NB4 (cell line): Measurements from ENCODE around the gene CYP2S1.

Source experiments
- CTCF ChIP-seq: IDR thresholded peaks from one replicate; pipeline ENCODE4 v1.5.1; 2012; ENCODE audit warnings: low read depth, low read length
- MAX ChIP-seq: IDR thresholded peaks from 2 replicates; pipeline ENCODE4 v1.6.1; 2011; ENCODE audit warnings: low read depth, low read length
- POLR2A ChIP-seq: IDR thresholded peaks from 2 replicates; pipeline ENCODE4 v1.6.1; 2011; ENCODE audit warnings: mild to moderate bottlenecking; ENCODE audit not compliant: insufficient read length; ENCODE audit errors: extremely low read depth

DNA sequence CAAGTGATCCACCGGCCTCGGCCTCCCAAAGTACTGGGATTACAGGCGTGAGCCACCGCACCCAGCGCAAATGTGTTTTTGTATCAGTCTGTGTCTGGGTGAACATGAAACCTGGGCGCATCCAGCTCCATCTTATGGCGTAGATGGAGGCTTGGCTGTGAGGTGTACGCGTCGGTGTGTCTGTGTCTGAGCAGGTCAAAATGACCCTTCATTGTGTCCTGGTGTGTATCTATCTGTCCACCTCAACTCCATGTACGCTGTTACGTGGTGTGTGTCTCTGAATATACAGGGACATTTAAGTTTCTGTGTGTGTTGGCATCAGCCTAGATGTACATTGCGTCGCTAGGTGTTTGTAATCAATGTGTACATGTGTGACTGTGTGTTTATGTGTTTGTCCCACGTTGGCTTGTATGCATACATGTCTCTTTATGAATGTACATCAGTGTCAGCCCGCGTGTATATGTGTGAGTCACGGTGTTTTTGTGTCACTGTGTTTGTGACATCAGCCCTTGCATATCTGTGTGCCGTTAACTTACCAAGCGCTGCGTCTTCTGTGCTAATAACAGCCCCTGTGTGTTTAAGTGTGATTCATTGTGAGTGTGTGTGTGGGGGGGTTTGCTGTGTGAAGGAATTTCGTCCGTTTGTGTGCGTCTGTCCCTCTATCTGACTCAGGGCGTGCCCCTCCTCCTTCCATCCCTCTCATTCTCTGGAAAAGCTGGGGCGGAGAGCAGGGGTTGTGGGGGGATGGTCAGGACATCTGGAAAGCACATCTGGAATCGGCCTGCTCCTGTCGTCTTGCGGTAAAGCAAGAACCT is 32.4 kb downstream of the CYP2S1 start:
- TF ChIP-seq CTCF (no peak), POLR2A (no peak), MAX (peak; percentile 18; the same call in 1 of the 2 replicates)
